Fibroblast of skin of scalp (primary cell): ENCODE results near the gene KCNN3. TPM values are rescaled to one million over a fixed set of nuclear protein-coding genes. Genes with fewer than 3 reads are reported as not detected.
"Not testable (repeated sequence)": the region's sequence is repeated elsewhere in the genome, so short reads cannot be mapped to it uniquely, and the experiment has no call there.

ENCODE experiments used
- DNase-seq: peaks from one replicate; pipeline ENCODE4 v3.0.0-alpha.2; 2013
- polyA plus RNA-seq, 2 experiments: library from polyadenylated mRNA; unstranded; fragments of 120-200 nt; gene quantifications; one replicate each; pipeline ENCODE4 v1.2.1, GENCODE V29; 2013; ENCODE audit not compliant: insufficient read length in 2 of 2

The KCNN3 gene
- 0.06 TPM for polyA plus RNA-seq (2013, experiment 1 of 2; ENCODE audit: insufficient read length)
- 0.21 TPM for polyA plus RNA-seq (2013, experiment 2 of 2; ENCODE audit: insufficient read length)

- DNase-seq: peak; percentile 89
These were observed at the start of gene KCNN3 for GRCh38 chr1:154870115-154870571. TSS of gene KCNN3 (minus strand) at chr1:154870281. CDS start at chr1:154869964, 317 bp downstream.

- no peak for DNase-seq
These were observed 43.2 kb upstream of the KCNN3 start for GRCh38 chr1:154913273-154913672.

GRCh38 chr1:154912755-154913154 lies 42.7 kb upstream of the KCNN3 start:
- no peak for DNase-seq

- no peak for DNase-seq
These were observed 41.8 kb upstream of the KCNN3 start for GRCh38 chr1:154911691-154912550.

GRCh38 chr1:154910851-154911250 lies 40.8 kb upstream of the KCNN3 start:
- DNase-seq: no peak

GRCh38 chr1:154908937-154909336 lies 38.9 kb upstream of the KCNN3 start:
- DNase-seq: no peak

GRCh38 chr1:154908129-154908528 lies 38.0 kb upstream of the KCNN3 start:
- DNase-seq: not testable (repeated sequence)

GRCh38 chr1:154906621-154907081 lies 36.6 kb upstream of the KCNN3 start:
- DNase-seq: no peak

- DNase-seq: no peak
These were observed 33.0 kb upstream of the KCNN3 start for GRCh38 chr1:154902938-154903566.

GRCh38 chr1:154901591-154901990 lies 31.5 kb upstream of the KCNN3 start:
- no peak for DNase-seq

GRCh38 chr1:154899041-154899440 lies 29.0 kb upstream of the KCNN3 start:
- DNase-seq: no peak

- no peak for DNase-seq
These were observed 26.7 kb upstream of the KCNN3 start for GRCh38 chr1:154896771-154897286.

GRCh38 chr1:154895798-154896197 lies 25.7 kb upstream of the KCNN3 start:
- no peak for DNase-seq

- no peak for DNase-seq
These were observed 21.4 kb upstream of the KCNN3 start for GRCh38 chr1:154891452-154891851.

- DNase-seq: no peak
These were observed 18.7 kb upstream of the KCNN3 start for GRCh38 chr1:154888757-154889156.

GRCh38 chr1:154886281-154887015 lies 16.4 kb upstream of the KCNN3 start:
- DNase-seq: peak; percentile 29

- no peak for DNase-seq
These were observed 15.0 kb upstream of the KCNN3 start for GRCh38 chr1:154884869-154885701.

- DNase-seq: no peak
These were observed 14.1 kb upstream of the KCNN3 start for GRCh38 chr1:154883919-154884868.

- peak; percentile 19 for DNase-seq
These were observed 11.9 kb upstream of the KCNN3 start for GRCh38 chr1:154881820-154882535.

- no peak for DNase-seq
These were observed 10.6 kb upstream of the KCNN3 start for GRCh38 chr1:154880671-154881070.
